GM19395 (cell line): ENCODE measurements around the gene ATRX.
"Not testable (repeated sequence)": the region's sequence is repeated elsewhere in the genome, so short reads cannot be mapped to it uniquely, and the experiment has no call there.

ENCODE experiments used
- ATAC-seq: cut with Tn5 transposase; IDR thresholded peaks from one replicate; pipeline ENCODE4 v1.9.1; 2021; ENCODE audit warnings: mild to moderate bottlenecking, moderate library complexity; ENCODE audit not compliant: unreplicated experiment

The ATRX gene

GRCh38 chrX:77622233-77622632 lies 163.8 kb downstream of the ATRX start:
- ATAC-seq: no peak

- ATAC-seq: not testable (repeated sequence)
These were observed 164.6 kb downstream of the ATRX start for GRCh38 chrX:77621453-77621852.

- no peak for ATAC-seq
These were observed 168.8 kb downstream of the ATRX start for GRCh38 chrX:77617206-77617605.

- ATAC-seq: no peak
These were observed 182.2 kb downstream of the ATRX start for GRCh38 chrX:77603635-77604336.

GRCh38 chrX:77597511-77597910 lies 188.5 kb downstream of the ATRX start:
- no peak for ATAC-seq

- no peak for ATAC-seq
These were observed 188.9 kb downstream of the ATRX start for GRCh38 chrX:77597090-77597489.

GRCh38 chrX:77595848-77596247 lies 190.2 kb downstream of the ATRX start:
- no peak for ATAC-seq

GRCh38 chrX:77572322-77572721 lies 213.7 kb downstream of the ATRX start:
- ATAC-seq: no peak

- no peak for ATAC-seq
These were observed 220.7 kb downstream of the ATRX start for GRCh38 chrX:77565278-77565677.

- ATAC-seq: no peak
These were observed 221.2 kb downstream of the ATRX start for GRCh38 chrX:77564823-77565222.

- no peak for ATAC-seq
These were observed 224.6 kb downstream of the ATRX start for GRCh38 chrX:77561372-77561771.

GRCh38 chrX:77556276-77556675 lies 229.7 kb downstream of the ATRX start:
- ATAC-seq: no peak

- no peak for ATAC-seq
These were observed 237.3 kb downstream of the ATRX start for GRCh38 chrX:77548751-77549150.

- not testable (repeated sequence) for ATAC-seq
These were observed 246.2 kb downstream of the ATRX start for GRCh38 chrX:77539778-77540177.

GRCh38 chrX:77531261-77531660 lies 254.8 kb downstream of the ATRX start:
- not testable (repeated sequence) for ATAC-seq

- ATAC-seq: no peak
These were observed 258.0 kb downstream of the ATRX start for GRCh38 chrX:77528034-77528433.

GRCh38 chrX:77527233-77528001 lies 258.6 kb downstream of the ATRX start:
- ATAC-seq: no peak

GRCh38 chrX:77519765-77520164 lies 266.3 kb downstream of the ATRX start:
- ATAC-seq: no peak

- no peak for ATAC-seq
These were observed 271.8 kb downstream of the ATRX start for GRCh38 chrX:77514177-77514576.

GRCh38 chrX:77510007-77510406 lies 276.0 kb downstream of the ATRX start:
- no peak for ATAC-seq

- ATAC-seq: no peak
These were observed 280.8 kb downstream of the ATRX start for GRCh38 chrX:77505227-77505626.

- no peak for ATAC-seq
These were observed 283.0 kb downstream of the ATRX start for GRCh38 chrX:77502951-77503525.
